Stimulated activated memory B cell treated with anti-CD40 and anti-IgM and Interleukin-4, amounts not matched to agents 10 μg/mL and 1 μg/mL and 100 μg/mL, for 72 hours (primary cell): Measurements from ENCODE around the gene IMMP1L.

Experiments used
- ATAC-seq: fragments of 150-1000 bp; cut with Tn5 transposase; 2 replicates; pipeline ENCODE4 v1.10.0; 2021
- H3K27ac Mint-ChIP-seq: one replicate; pipeline ENCODE4 v1.8.0; 2022; ENCODE audit warnings: mild to moderate bottlenecking, mixed read lengths
- H3K27me3 Mint-ChIP-seq: one replicate; pipeline ENCODE4 v1.8.0; 2022; ENCODE audit warnings: mixed read lengths
- H3K36me3 Mint-ChIP-seq: one replicate; pipeline ENCODE4 v1.8.0; 2022; ENCODE audit warnings: mixed read lengths
- H3K4me1 Mint-ChIP-seq: one replicate; pipeline ENCODE4 v1.8.0; 2022; ENCODE audit warnings: mixed read lengths
- H3K4me3 Mint-ChIP-seq: one replicate; pipeline ENCODE4 v1.8.0; 2022; ENCODE audit warnings: mild to moderate bottlenecking, moderate library complexity, mixed read lengths
- H3K9me3 Mint-ChIP-seq: one replicate; pipeline ENCODE4 v1.8.0; 2022; ENCODE audit warnings: mixed read lengths

Gene IMMP1L

DNA sequence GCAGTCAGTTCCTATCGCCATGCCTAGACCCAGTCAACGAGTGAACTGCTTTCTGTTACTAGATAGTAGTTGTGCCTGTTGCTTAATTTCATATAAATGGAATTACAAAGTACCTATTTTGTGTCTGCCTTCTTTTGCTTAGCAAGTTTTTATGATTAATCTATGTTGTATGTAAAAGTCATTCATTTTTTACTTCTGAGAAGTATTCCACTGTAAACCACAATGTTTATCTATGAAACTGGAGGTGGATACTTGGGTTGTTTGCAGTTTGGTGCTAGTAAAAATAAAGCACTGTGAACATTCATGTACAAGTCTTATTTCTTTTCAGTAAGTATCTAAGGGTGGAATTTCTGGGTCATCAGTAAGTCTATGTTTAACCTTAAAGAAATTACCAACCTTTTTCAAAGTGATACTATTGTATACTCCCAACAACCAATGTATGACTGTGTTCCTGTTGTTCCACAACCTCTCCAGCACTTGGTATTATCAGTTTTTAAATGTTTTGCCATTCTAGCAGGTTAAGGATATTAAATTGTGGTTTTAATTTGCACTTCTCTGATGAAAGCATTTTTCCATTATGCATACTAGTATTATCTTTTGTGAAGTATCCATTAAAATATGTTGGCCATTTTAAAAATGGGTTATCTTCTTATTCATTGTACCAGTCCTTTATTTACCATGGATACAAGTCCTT is 71.5 kb downstream of the IMMP1L start:
- Mint-ChIP-seq H3K9me3 (no peaks in the 10 kb centered on the region), H3K36me3 (peaks cover 3% of the 10 kb centered on the region), H3K27me3 (no peaks in the 10 kb centered on the region), H3K4me3 (no peak overlapping the region), H3K4me1 (no peaks in the 10 kb centered on the region), H3K27ac (no peak overlapping the region)
- no peak for ATAC-seq

DNA sequence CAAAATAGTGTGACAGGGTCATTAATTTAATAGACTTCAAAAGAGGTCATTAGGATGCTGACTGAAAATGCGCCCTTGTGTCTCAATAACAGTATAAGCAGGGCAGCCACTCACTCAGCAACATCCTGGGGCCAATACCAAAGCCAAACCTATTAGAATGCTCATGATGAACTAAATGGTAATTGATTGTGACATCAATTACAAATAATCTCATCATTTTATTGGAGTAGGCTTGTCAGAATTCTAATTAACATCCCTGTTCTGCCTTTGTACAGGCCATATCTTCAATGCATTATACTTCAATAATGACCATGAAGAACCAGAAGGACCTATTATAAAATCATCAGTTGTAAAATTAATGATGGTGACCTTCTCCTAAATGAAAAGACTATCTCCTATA is 75.6 kb downstream of the IMMP1L start:
- no peak for ATAC-seq
- H3K27ac Mint-ChIP-seq = no peak overlapping the region

DNA sequence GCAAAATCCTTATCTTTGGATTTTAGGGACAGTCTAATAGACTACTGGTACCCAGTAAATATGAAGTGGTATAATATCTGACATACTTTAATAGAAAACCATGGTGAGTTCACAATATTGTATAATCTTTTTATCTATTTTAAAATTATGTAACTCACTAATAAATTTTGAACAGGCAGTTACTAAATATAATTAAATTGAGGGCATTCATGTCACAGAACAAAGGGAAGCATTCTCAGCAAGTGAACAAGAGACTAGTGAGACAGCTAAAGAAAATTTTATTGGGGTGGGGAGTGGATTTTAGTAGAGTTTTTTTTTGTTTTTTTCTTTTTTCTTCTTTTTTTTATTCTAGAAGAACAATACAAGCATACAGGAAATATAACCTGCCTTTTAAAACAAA is 84.8 kb downstream of the IMMP1L start:
- Mint-ChIP-seq H3K4me3 (no peak overlapping the region), H3K27ac (no peak overlapping the region), H3K4me1 (no peaks in the 10 kb centered on the region), H3K9me3 (no peaks in the 10 kb centered on the region), H3K36me3 (peaks cover 20% of the 10 kb centered on the region), H3K27me3 (no peaks in the 10 kb centered on the region)
- ATAC-seq = no peak

More for the DNA sequence above, 75.6 kb downstream of the IMMP1L start:
- H3K4me3 Mint-ChIP-seq = no peak overlapping the region
- H3K4me1 Mint-ChIP-seq = no peaks in the 10 kb centered on the region
- H3K9me3 Mint-ChIP-seq = no peaks in the 10 kb centered on the region
- no peaks in the 10 kb centered on the region for H3K27me3 Mint-ChIP-seq
- H3K36me3 Mint-ChIP-seq = peaks cover 17% of the 10 kb centered on the region

DNA sequence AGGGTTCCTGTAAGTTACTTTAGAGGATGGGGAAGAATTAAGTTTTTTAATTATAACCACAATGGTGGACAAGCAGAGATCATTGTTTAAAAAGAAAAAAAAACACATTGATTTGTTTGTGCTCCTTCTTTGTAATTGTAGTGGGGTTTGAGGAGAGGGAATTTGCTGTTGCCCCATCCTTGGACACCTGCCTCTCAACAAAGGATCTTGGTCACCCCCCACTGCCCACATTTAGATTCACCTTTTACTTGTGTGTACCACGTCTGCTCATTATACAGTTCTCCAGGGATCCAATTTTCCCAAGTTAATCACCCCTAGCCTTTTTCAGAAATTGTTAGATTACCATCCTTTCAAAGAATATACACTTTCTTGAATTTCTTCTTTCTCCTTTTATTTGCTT is 86.7 kb downstream of the IMMP1L start:
- ATAC-seq = no peak
- no peak overlapping the region for H3K27ac Mint-ChIP-seq

DNA sequence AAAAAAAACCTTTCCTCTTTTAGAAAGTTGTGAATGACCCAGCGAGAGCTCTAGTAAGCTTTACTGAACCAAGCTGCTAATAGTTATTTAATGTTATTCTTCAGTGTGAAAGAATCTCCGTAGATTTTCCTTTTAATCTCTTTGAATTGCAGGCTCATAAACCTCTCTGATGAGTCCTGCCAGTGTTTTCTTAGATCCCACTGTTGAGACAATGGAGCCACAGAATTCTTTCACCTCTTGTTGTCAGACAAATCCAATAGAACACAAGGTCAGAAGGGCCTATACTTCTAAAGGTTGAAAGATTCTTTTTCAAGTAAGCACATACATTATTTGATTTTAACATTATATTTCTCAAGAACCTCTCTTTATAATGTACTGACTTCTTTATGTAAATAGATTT is 87.6 kb downstream of the IMMP1L start:
- H3K4me1 Mint-ChIP-seq = no peaks in the 10 kb centered on the region
- no peak overlapping the region for H3K27ac Mint-ChIP-seq
- no peak for ATAC-seq
- H3K36me3 Mint-ChIP-seq = peaks cover 2% of the 10 kb centered on the region
- H3K4me3 Mint-ChIP-seq = no peak overlapping the region
- no peaks in the 10 kb centered on the region for H3K27me3 Mint-ChIP-seq
- no peaks in the 10 kb centered on the region for H3K9me3 Mint-ChIP-seq

More for the DNA sequence above, 86.7 kb downstream of the IMMP1L start:
- Mint-ChIP-seq H3K27me3 (no peaks in the 10 kb centered on the region), H3K36me3 (peaks cover 8% of the 10 kb centered on the region), H3K9me3 (no peaks in the 10 kb centered on the region), H3K4me1 (no peaks in the 10 kb centered on the region), H3K4me3 (no peak overlapping the region)

DNA sequence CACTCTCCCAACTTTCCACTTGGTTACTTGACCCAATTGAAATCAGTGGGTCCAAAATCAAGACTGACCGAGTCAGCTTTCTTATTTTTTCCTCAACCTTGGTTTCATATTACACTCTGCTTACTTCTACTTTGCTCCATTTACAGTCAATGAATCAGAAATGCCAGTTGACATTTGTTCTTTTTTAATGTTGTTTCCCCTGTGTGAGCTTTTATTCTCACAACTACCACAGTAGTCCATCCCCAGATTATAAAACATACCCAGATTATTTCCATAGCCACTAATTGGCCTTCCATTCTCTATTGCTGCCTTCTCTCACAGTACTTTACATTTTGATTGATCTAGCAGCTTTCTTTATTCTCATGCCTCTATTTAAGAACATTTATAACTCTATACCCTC is 89.8 kb downstream of the IMMP1L start:
- peaks cover 6% of the 10 kb centered on the region for H3K36me3 Mint-ChIP-seq
- no peaks in the 10 kb centered on the region for H3K4me1 Mint-ChIP-seq
- H3K9me3 Mint-ChIP-seq = no peaks in the 10 kb centered on the region
- H3K27ac Mint-ChIP-seq = no peak overlapping the region
- H3K4me3 Mint-ChIP-seq = no peak overlapping the region
- ATAC-seq = no peak
- H3K27me3 Mint-ChIP-seq = no peaks in the 10 kb centered on the region

DNA sequence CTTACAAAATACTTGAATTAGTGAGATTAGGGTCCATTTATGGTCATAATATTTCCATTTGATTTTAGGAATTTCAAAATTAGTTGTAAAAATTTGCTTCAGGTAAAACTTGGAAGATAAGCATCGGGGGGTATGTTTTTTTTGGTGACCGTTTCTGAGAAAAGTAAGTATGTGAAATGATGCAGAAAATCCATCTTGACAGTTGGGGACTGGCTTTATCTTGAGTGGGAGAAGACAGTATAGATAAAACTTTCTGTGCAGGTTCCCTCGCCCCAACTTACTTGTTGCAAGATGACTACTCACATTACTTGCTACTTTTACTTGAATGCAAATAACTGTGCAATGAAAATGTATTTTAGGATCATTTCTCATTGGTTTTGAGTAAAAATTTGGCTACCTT is 90.3 kb downstream of the IMMP1L start:
- Mint-ChIP-seq H3K27ac (no peak overlapping the region), H3K4me1 (no peaks in the 10 kb centered on the region), H3K9me3 (no peaks in the 10 kb centered on the region), H3K27me3 (no peaks in the 10 kb centered on the region), H3K4me3 (no peak overlapping the region), H3K36me3 (peaks cover 6% of the 10 kb centered on the region)
- no peak for ATAC-seq

DNA sequence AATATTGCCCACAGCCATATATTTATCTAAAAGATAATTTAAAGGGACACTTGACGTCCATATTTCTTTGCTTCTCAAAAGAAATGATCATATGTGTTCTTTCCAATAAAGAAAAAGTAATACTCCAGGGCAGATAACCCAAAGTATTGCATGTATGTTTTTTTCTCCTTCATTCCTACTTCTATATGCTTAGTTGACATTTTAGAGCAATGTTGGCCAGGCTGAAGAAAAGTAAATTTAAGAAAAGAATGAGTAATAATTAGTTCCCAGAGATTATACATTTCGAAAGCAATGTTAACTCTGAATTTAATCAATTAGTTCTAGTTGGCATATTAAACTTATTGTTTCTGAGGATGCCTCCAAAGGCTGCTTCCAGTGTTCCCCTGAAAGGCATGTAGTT is 91.6 kb downstream of the IMMP1L start:
- no peaks in the 10 kb centered on the region for H3K4me1 Mint-ChIP-seq
- peaks cover 6% of the 10 kb centered on the region for H3K36me3 Mint-ChIP-seq
- H3K27ac Mint-ChIP-seq = no peak overlapping the region
- no peaks in the 10 kb centered on the region for H3K9me3 Mint-ChIP-seq
- H3K27me3 Mint-ChIP-seq = no peaks in the 10 kb centered on the region
- no peak for ATAC-seq
- H3K4me3 Mint-ChIP-seq = no peak overlapping the region

DNA sequence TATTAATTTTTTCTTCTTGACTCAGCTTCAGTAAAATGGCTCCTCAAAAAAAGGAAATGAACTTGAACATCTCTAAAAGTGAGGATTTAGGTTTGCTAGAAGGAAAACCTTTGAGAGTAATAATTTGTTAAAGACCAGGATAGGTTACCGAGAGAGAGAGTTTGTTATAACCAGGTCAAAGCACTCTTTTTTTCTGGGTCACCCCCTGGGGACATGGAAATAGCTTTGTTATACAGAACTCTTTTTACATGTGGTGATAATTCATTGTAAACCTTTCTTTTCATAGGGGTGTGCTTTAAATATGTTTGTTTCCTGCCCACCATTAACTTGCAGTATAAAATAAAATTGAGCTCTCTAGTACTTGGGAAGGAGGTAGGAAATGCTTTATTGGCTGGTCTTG is 92.1 kb downstream of the IMMP1L start:
- no peak for ATAC-seq
- H3K36me3 Mint-ChIP-seq = peaks cover 6% of the 10 kb centered on the region
- H3K27me3 Mint-ChIP-seq = no peaks in the 10 kb centered on the region
- no peaks in the 10 kb centered on the region for H3K9me3 Mint-ChIP-seq
- no peak overlapping the region for H3K4me3 Mint-ChIP-seq
- no peaks in the 10 kb centered on the region for H3K4me1 Mint-ChIP-seq
- H3K27ac Mint-ChIP-seq = no peak overlapping the region

DNA sequence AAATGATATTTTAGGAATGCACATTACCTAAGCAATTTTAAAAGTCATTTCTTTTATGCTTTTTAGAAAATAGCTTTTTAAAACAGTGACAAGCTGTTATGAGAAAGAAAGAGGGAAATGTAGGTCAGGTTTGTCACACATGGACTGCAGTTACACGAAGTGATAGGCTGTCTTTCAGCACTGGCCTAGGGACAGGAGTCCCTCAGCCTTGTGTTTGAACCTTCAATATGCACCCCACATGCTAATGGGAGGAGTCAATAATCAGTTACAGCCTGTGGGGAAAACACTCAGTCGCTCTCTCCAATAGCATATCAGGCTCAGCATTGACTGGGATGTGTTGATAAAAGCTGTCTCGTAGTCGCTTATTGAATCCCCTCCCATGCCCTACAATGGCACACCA is 94.0 kb downstream of the IMMP1L start:
- Mint-ChIP-seq H3K36me3 (peaks cover 20% of the 10 kb centered on the region), H3K27me3 (no peaks in the 10 kb centered on the region), H3K4me1 (no peaks in the 10 kb centered on the region), H3K9me3 (peaks cover 4% of the 10 kb centered on the region), H3K27ac (no peak overlapping the region), H3K4me3 (no peak overlapping the region)
- ATAC-seq = no peak

DNA sequence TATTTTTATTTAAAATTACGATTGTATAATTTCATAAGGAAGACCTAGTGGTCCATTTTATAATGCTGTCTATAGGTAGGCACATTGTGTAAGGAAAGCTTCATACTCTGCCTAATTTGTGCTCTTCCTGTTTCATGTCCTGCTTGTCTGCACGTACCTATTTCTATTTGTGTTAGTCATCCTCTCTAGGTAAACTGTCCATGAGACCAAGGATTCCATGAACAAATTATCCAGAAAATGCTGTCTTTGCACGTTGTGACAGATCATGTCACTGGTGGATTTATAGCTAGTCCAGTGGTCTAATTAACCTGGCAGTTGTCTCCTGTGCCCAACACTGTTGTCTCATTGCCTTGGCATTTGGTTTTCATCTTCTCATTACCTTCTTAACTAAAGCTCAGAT is 95.1 kb downstream of the IMMP1L start:
- Mint-ChIP-seq H3K27me3 (no peaks in the 10 kb centered on the region), H3K27ac (no peak overlapping the region), H3K4me3 (no peak overlapping the region), H3K4me1 (no peaks in the 10 kb centered on the region), H3K36me3 (peaks cover 23% of the 10 kb centered on the region), H3K9me3 (peaks cover 6% of the 10 kb centered on the region)
- no peak for ATAC-seq

DNA sequence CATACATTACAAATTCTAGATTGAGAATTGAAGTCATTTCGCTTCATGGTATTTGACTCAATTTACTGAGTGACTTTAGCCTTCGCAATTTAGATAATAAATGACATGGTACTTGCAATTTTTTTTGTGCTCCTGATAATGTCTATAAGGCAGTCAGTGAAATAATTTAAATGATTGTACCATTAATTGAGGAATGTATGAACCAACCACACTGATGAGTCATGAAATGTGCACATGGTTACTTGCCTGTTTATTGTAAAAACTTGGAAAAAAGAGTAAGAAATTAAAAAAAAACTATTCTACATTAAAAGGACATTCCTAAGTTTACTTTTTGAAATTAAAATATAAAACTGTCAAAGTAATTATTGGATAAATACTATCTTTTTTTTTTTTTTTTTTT is 96.5 kb downstream of the IMMP1L start:
- Mint-ChIP-seq H3K9me3 (peaks cover 6% of the 10 kb centered on the region), H3K27ac (no peak overlapping the region), H3K4me1 (no peaks in the 10 kb centered on the region), H3K4me3 (no peak overlapping the region), H3K27me3 (no peaks in the 10 kb centered on the region), H3K36me3 (peaks cover 23% of the 10 kb centered on the region)
- ATAC-seq = no peak

DNA sequence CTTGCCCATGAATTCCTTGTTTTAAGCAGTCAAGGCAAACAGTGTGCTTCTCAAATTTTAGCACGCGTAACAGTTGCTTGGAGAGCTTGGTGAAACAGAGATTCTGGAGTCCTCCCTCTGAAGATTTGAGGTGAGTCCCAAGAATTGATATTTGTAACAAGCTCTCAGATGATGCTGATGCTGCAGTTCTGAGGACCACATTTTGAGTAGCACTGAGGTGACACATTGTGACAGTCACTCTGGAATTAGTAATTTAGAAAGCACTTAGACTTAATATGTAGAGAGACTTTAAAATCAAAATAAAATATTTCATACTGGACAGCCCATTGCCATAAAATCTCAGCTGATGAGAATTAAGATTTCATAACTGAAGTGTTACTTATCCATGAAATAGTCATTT is 101.2 kb downstream of the IMMP1L start:
- Mint-ChIP-seq H3K9me3 (peaks cover 6% of the 10 kb centered on the region), H3K27ac (no peak overlapping the region), H3K27me3 (no peaks in the 10 kb centered on the region), H3K36me3 (peaks cover 17% of the 10 kb centered on the region), H3K4me1 (no peaks in the 10 kb centered on the region), H3K4me3 (no peak overlapping the region)
- no peak for ATAC-seq

DNA sequence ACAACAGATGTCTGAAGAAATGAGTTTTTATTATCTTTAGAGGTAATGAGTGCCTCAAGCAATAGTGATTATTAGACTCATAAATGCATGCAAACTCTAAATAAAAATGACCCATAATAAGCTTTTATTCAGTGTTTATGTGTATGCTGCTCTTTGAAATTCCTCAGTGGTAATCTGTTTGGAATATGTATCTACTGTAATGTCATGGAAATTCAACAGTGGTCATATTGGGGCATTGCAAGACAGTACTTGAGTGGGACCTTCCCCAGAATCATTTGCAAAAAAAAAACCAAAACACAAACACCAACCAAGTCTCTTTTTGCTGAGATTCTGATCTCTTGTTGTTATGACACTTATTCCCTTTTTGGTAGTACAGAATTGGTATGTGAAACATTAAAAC is 104.8 kb downstream of the IMMP1L start:
- no peaks in the 10 kb centered on the region for H3K27me3 Mint-ChIP-seq
- H3K4me3 Mint-ChIP-seq = no peak overlapping the region
- no peaks in the 10 kb centered on the region for H3K4me1 Mint-ChIP-seq
- peaks cover 4% of the 10 kb centered on the region for H3K9me3 Mint-ChIP-seq
- no peak for ATAC-seq
- H3K36me3 Mint-ChIP-seq = peaks cover 21% of the 10 kb centered on the region
- no peak overlapping the region for H3K27ac Mint-ChIP-seq

DNA sequence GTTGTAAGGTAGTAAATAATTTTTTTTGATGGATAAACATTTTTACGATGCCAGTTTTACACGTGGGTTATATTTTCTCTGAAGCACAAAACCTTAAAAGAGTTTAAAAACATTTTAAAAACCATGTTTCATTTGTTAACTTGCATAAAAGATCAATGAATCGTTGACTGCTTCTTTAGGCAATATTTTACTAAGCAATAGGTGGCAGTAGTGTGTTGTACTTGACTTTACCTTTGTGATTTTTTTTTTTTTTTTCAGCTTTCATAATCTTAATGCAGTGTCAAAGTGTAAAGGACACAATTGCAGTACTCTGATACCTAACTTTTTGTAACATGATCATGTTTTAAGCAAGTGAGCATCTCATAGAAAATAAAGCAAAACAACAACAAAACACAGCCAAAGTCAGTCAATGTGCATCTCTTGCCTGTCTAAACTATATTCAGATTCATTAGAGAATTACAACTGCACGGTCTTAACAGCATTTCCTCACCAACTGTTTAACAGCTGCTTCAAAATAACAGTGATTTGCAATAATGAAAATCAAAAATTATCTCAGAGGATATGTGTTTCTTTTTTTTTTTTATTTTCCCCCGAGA is 112.1 kb downstream of the IMMP1L start:
- no peak overlapping the region for H3K4me3 Mint-ChIP-seq
- H3K27me3 Mint-ChIP-seq = no peaks in the 10 kb centered on the region
- H3K27ac Mint-ChIP-seq = no peak overlapping the region

DNA sequence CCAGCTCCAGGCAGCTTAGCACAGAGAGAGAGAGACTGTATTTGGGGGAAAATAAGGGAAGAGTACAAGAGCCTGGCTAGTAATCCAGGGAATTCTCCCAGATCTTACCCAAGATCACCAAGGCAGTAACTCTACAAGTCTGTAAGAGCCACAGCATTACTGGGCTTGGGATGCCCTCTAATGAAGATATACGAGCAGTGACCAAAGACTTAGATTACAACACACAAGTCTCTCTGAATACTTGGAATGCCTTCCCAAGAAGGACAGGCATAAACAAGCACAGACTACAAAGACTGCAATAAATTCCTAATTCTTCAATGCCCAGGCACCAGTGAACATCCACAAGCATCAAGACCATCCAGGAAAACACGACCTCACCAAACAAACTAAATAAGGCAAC is 122.0 kb downstream of the IMMP1L start:
- peaks cover 6% of the 10 kb centered on the region for H3K9me3 Mint-ChIP-seq
- no peaks in the 10 kb centered on the region for H3K27me3 Mint-ChIP-seq
- H3K27ac Mint-ChIP-seq = no peak overlapping the region
- no peak for ATAC-seq
- peaks cover 5% of the 10 kb centered on the region for H3K4me1 Mint-ChIP-seq
- peaks cover 35% of the 10 kb centered on the region for H3K36me3 Mint-ChIP-seq
- H3K4me3 Mint-ChIP-seq = no peak overlapping the region

More for the DNA sequence above, 112.1 kb downstream of the IMMP1L start:
- no peaks in the 10 kb centered on the region for H3K4me1 Mint-ChIP-seq
- H3K36me3 Mint-ChIP-seq = peaks cover 43% of the 10 kb centered on the region
- peaks cover 4% of the 10 kb centered on the region for H3K9me3 Mint-ChIP-seq
- no peak for ATAC-seq
